Measurements from ENCODE around the gene SCLY. TPM values are rescaled to one million over a fixed set of nuclear protein-coding genes. Genes with fewer than 3 reads are reported as not detected.

Gene SCLY
- total and polyA plus RNA-seq, 2 of the 13 experiments (the other 11 are each of a cell fraction or from before 2014, with no cell fraction given) = 27.9 to 38.6 TPM

DNA sequence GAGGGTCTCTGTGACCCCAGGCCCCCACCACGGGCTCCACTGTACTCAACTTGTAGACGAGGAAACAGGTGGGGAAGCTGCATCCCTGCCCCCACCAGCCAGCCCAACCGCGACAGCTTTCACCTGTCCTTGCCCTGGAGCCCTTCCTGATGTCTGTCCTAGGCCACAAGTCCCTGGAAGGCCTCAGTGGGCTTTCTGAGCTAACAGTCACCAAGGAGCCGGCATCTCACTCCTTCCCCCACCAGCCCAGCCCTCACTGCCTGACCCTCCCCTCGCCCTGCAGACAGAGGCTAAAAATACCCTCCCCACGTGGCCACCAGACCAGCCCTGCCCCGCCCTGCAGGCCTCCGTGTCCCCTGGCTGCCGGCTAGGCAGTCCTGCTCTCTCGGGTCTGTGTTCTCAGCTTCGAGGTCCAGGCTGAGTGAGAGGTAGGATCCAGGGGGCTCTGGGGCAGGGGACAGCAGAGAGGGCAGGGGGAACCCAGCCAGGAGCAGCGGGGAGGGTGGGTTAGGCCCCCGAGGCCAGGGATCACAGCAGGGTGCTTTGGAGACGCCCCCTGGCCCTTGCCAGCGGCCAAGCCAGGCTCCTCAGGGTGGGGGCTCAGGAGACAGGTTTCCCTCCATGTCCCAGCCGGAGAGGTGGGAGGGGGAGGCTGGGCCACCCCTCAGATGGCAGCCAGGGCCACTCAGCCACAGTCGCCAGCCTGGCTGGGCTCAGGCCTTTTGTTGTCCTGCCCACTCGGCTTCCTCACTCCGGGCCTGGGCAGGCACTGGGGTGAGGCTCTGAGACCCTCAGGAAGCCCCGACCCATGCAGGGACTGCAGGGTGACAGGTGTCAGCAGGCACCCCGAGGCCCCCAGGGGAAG, 77.8 kb downstream of the SCLY start, which contains the start of gene KLHL30:
Gene KLHL30, plus strand, starts transcription at position 338 of the 865 bp plus-strand sequence. CDS start 2,087 bp downstream, outside the sequence.
- DNase-seq (ENCODE audit: low spot score) (no peak), ATAC-seq (peak; percentile 8; the same call in 2 of the 3 replicates), FAIRE-seq (no peak)
- Histone ChIP-seq H3K9me3 (ENCODE audit: low read length) (no peaks in the 10 kb centered on the region), H3K4me3 (replicated peaks in 1 of 3; ENCODE audit: insufficient read depth in 1 of 3, low read depth in 2 of 3, low read length in 3 of 3) (peak within 1 kb of the TSS in 1 of 3 experiments; percentile 51; a peak in 2 of 6 replicates), H3K4me1 (ENCODE audit: insufficient read depth, low read length) (peaks cover 59% of the 10 kb centered on the region), H3K27ac (ENCODE audit: extremely low read length, insufficient read depth, low read length) (no peak within 1 kb of the TSS), H3K36me3 (replicated peaks in 1 of 2; ENCODE audit: control insufficient read depth in 1 of 2, insufficient read depth in 2 of 2, low read length in 2 of 2) (no peaks in the 10 kb centered on the region), H3K79me2 (ENCODE audit: insufficient read depth, low read length) (no peaks in the 10 kb centered on the region), H4K20me1 (ENCODE audit: insufficient read depth, low read length) (no peaks in the 10 kb centered on the region), H3K27me3 (ENCODE audit: control insufficient read depth in 1 of 2, insufficient read depth in 2 of 2, low read length in 2 of 2) (peaks cover 9 to 49% of the 10 kb centered on the region in 2 experiments; a peak in 4 of 5 replicates), H3K9ac (ENCODE audit: insufficient read depth, low read depth, low read length) (peak within 1 kb of the TSS; percentile 36), H3K4me2 (ENCODE audit: low read depth, low read length) (peak within 1 kb of the TSS; percentile 65), H2AFZ (ENCODE audit: low read length) (no peak within 1 kb of the TSS)
- BruUV-seq (replicated peaks) = no TSS peak
- ChIA-PET CTCF (ENCODE audit: low intra/inter-chr PET ratio, low total read pairs) (interaction anchor here (1.2 to 1.4 kb wide), 2 partner anchors 18 to 281 kb away, joined by 6 to 8 read pairs; no protein-coding TSS in a partner anchor), POLR2A (no interaction called here)
- intact Hi-C loops (cut with micrococcal nuclease; ENCODE audit: unreplicated experiment) = loop anchor here (1.0 to 5.0 kb wide), 2 partner anchors 215 to 281 kb away; partner anchors contain the start of gene RAMP1
- in situ Hi-C loops (cut with HindIII; ENCODE audit: extremely low pct_ligation_motif_present, low pct_unique_long_range_greater_than_20kb) = no loop called here
- WGBS (ENCODE audit: low lambda C conversion rate) = 21% methylated on average over 12 of the region's 22 CpGs
- TF ChIP-seq, protein P1, sequence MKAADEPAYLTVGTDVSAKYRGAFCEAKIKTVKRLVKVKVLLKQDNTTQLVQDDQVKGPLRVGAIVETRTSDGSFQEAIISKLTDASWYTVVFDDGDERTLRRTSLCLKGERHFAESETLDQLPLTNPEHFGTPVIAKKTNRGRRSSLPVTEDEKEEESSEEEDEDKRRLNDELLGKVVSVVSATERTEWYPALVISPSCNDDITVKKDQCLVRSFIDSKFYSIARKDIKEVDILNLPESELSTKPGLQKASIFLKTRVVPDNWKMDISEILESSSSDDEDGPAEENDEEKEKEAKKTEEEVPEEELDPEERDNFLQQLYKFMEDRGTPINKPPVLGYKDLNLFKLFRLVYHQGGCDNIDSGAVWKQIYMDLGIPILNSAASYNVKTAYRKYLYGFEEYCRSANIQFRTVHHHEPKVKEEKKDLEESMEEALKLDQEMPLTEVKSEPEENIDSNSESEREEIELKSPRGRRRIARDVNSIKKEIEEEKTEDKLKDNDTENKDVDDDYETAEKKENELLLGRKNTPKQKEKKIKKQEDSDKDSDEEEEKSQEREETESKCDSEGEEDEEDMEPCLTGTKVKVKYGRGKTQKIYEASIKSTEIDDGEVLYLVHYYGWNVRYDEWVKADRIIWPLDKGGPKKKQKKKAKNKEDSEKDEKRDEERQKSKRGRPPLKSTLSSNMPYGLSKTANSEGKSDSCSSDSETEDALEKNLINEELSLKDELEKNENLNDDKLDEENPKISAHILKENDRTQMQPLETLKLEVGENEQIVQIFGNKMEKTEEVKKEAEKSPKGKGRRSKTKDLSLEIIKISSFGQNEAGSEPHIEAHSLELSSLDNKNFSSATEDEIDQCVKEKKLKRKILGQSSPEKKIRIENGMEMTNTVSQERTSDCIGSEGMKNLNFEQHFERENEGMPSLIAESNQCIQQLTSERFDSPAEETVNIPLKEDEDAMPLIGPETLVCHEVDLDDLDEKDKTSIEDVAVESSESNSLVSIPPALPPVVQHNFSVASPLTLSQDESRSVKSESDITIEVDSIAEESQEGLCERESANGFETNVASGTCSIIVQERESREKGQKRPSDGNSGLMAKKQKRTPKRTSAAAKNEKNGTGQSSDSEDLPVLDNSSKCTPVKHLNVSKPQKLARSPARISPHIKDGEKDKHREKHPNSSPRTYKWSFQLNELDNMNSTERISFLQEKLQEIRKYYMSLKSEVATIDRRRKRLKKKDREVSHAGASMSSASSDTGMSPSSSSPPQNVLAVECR (CRISPR knock-in tag; IDR thresholded peaks at IDR 0.05; ENCODE audit: borderline replicate concordance) = 0 out of 2 replicates have a peak, but pooled peaks have one; percentile 12
- TF ChIP-seq, protein P2, sequence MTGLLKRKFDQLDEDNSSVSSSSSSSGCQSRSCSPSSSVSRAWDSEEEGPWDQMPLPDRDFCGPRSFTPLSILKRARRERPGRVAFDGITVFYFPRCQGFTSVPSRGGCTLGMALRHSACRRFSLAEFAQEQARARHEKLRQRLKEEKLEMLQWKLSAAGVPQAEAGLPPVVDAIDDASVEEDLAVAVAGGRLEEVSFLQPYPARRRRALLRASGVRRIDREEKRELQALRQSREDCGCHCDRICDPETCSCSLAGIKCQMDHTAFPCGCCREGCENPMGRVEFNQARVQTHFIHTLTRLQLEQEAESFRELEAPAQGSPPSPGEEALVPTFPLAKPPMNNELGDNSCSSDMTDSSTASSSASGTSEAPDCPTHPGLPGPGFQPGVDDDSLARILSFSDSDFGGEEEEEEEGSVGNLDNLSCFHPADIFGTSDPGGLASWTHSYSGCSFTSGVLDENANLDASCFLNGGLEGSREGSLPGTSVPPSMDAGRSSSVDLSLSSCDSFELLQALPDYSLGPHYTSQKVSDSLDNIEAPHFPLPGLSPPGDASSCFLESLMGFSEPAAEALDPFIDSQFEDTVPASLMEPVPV (CRISPR knock-in tag; IDR thresholded peaks at IDR 0.05) = 0 out of 2 replicates have a peak, but pooled peaks have one; percentile 52
- TF ChIP-seq SUZ12 (IDR thresholded peaks at IDR 0.05; ENCODE audit: low read depth, low read length) = no peak
- no peak for TF ChIP-seq ZNF720 (CRISPR knock-in tag; IDR thresholded peaks at IDR 0.05)
- TF ChIP-seq POLR2A (IDR thresholded peaks at IDR 0.05; ENCODE audit: insufficient read depth in 1 of 2, low read depth in 2 of 2, low read length in 2 of 2) = no peak
- no peak for TF ChIP-seq CBX5 (CRISPR knock-in tag; IDR thresholded peaks at IDR 0.05; ENCODE audit: borderline replicate concordance)
- peak; percentile 17; the same call in 1 of the 2 replicates for TF ChIP-seq ZFY (CRISPR knock-in tag; IDR thresholded peaks at IDR 0.05)
- TF ChIP-seq SP5 (CRISPR knock-in tag; IDR thresholded peaks at IDR 0.05; ENCODE audit: borderline replicate concordance, low read depth) = 0 out of 2 replicates have a peak, but pooled peaks have one; percentile 18
- no peak for TF ChIP-seq NFIB (CRISPR knock-in tag; IDR thresholded peaks at IDR 0.05; ENCODE audit: borderline replicate concordance)
- TF ChIP-seq, protein P3, sequence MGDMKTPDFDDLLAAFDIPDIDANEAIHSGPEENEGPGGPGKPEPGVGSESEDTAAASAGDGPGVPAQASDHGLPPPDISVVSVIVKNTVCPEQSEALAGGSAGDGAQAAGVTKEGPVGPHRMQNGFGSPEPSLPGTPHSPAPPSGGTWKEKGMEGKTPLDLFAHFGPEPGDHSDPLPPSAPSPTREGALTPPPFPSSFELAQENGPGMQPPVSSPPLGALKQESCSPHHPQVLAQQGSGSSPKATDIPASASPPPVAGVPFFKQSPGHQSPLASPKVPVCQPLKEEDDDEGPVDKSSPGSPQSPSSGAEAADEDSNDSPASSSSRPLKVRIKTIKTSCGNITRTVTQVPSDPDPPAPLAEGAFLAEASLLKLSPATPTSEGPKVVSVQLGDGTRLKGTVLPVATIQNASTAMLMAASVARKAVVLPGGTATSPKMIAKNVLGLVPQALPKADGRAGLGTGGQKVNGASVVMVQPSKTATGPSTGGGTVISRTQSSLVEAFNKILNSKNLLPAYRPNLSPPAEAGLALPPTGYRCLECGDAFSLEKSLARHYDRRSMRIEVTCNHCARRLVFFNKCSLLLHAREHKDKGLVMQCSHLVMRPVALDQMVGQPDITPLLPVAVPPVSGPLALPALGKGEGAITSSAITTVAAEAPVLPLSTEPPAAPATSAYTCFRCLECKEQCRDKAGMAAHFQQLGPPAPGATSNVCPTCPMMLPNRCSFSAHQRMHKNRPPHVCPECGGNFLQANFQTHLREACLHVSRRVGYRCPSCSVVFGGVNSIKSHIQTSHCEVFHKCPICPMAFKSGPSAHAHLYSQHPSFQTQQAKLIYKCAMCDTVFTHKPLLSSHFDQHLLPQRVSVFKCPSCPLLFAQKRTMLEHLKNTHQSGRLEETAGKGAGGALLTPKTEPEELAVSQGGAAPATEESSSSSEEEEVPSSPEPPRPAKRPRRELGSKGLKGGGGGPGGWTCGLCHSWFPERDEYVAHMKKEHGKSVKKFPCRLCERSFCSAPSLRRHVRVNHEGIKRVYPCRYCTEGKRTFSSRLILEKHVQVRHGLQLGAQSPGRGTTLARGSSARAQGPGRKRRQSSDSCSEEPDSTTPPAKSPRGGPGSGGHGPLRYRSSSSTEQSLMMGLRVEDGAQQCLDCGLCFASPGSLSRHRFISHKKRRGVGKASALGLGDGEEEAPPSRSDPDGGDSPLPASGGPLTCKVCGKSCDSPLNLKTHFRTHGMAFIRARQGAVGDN (CRISPR knock-in tag; IDR thresholded peaks at IDR 0.05) = peak; percentile 63
- TF ChIP-seq, protein P4, sequence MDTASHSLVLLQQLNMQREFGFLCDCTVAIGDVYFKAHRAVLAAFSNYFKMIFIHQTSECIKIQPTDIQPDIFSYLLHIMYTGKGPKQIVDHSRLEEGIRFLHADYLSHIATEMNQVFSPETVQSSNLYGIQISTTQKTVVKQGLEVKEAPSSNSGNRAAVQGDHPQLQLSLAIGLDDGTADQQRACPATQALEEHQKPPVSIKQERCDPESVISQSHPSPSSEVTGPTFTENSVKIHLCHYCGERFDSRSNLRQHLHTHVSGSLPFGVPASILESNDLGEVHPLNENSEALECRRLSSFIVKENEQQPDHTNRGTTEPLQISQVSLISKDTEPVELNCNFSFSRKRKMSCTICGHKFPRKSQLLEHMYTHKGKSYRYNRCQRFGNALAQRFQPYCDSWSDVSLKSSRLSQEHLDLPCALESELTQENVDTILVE (CRISPR knock-in tag; IDR thresholded peaks at IDR 0.05) = 0 out of 2 replicates have a peak, but pooled peaks have one; percentile 21
